GM18498 (cell line): ENCODE measurements around the gene EFNA1.

Experiments
- ATAC-seq: cut with Tn5 transposase; IDR thresholded peaks from one replicate; pipeline ENCODE4 v1.9.1; 2021; ENCODE audit warnings: mild to moderate bottlenecking, moderate library complexity; ENCODE audit not compliant: unreplicated experiment

The EFNA1 gene

GRCh38 chr1:155173478-155174323, 46.0 kb downstream of the EFNA1 start, which contains the start of gene TRIM46:
Gene TRIM46 (plus strand): TSS chr1:155173849. CDS start chr1:155173967, 118 bp downstream.
- ATAC-seq = no peak

GRCh38 chr1:155174324-155175280, 46.9 kb downstream of the EFNA1 start:
- no peak for ATAC-seq

GRCh38 chr1:155175281-155175926, 47.7 kb downstream of the EFNA1 start:
- no peak for ATAC-seq

GRCh38 chr1:155175927-155176371, 48.3 kb downstream of the EFNA1 start:
- ATAC-seq = no peak

- ATAC-seq = no peak
Measured at GRCh38 chr1:155176544-155177071, 48.9 kb downstream of the EFNA1 start.

- no peak for ATAC-seq
Measured at GRCh38 chr1:155177192-155177917, 49.7 kb downstream of the EFNA1 start.

- ATAC-seq = no peak
Measured at GRCh38 chr1:155177918-155178281, 50.2 kb downstream of the EFNA1 start.

- no peak for ATAC-seq
Measured at GRCh38 chr1:155178441-155179111, 50.9 kb downstream of the EFNA1 start.

- ATAC-seq = no peak
Measured at GRCh38 chr1:155179112-155180031, 51.7 kb downstream of the EFNA1 start.

GRCh38 chr1:155181371-155182051, 53.8 kb downstream of the EFNA1 start:
- no peak for ATAC-seq

- ATAC-seq = no peak
Measured at GRCh38 chr1:155182052-155182550, 54.4 kb downstream of the EFNA1 start.

- no peak for ATAC-seq
Measured at GRCh38 chr1:155183775-155184221, 56.1 kb downstream of the EFNA1 start.

- ATAC-seq = no peak
Measured at GRCh38 chr1:155184351-155184811, 56.7 kb downstream of the EFNA1 start.
